Heart left ventricle (tissue), 13 donors: ENCODE data around the gene CACNA1S.

Source experiments
- POLR2A ChIP-seq, 2 donors: fragments of 450-650 bp; IDR thresholded peaks; one replicate each; pipeline ENCODE4 v1.6.1; 2017; ENCODE audit warnings: antibody characterized with exemption in 2 of 2, mild to moderate bottlenecking in 2 of 2, moderate library complexity in 2 of 2
- TF ChIP-seq, protein P1 (sequence below), 12 donors: fragments of 200-600 bp; sonication (generic) in 4 of 12; IDR thresholded peaks; one replicate each; pipeline versions ENCODE4 v1.5.0 to v1.8.0; 2018 to 2022; ENCODE audit warnings: antibody characterized with exemption in 12 of 12, mild to moderate bottlenecking in 5 of 12
- donor health status: ischemic (EF 13 %, LVEDD 7.1; RV severe dilation, severe dysfunction).
- donor health status: DM: no; HTN: yes; CAD: no.
- donor health status: DM: no; HTN: no; CAD: no.
- donor health status: ischemic (EF 25% LVEDD 6.9; RV normal size, moderate dysfunction).
- donor health status: ischemic (EF 25% LVEDD 5.7; RV mildly dilated, moderate dysfunction).
- donor health status: ischemic (EF 35%, LVEDD 5.7; RV mildly dilated, moderate dysfunction).
- donor health status: nonischemic (EF 11% LVEDD 7.7; RV severe dilation, severe dysfunction).
- donor health status: DM: yes; HTN: yes; CAD: no.
- donor health status: PGD.
- donor health status: ischemic (EF 29% LVEDD 5.4; RV normal size, mild dysfunction).
- donor health status: nonischemic (EF 23%, LVEDD 6.1; RV moderate dilation, normal function).

DNA sequence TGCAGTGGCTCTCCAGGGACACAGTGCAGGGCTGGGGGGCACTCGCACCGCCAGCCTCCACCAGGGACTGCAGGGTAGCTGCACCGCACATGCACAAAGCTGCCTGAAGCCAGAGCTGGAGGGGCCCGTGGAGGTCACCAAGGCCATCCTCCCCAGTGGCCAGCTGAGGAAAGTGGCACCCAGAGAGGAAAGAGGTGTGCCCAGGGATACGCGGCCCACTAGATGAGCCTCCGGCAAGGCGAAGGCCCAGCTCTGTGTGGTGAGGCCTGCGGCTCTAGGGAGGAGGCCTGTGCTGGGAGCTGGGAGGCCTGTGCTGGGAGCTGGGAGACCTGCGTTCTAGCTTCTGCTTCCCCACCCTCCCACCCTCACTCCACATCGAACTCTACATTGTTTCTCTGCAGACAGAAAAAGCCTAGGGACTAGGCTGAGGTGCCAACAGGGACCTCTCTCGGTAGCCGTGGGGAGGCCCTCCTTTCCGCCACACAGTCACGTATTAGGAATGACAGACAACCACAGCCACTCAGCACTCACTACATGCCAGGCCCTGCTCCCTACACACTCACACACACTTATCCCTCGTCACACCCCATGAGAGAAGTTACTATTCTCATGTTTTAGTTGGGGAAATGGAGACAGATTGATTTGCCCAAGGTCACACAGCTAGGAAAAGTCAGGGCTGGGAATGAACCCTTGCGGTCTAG, 15.7 kb upstream of the CACNA1S start:
- TF ChIP-seq, protein P1, sequence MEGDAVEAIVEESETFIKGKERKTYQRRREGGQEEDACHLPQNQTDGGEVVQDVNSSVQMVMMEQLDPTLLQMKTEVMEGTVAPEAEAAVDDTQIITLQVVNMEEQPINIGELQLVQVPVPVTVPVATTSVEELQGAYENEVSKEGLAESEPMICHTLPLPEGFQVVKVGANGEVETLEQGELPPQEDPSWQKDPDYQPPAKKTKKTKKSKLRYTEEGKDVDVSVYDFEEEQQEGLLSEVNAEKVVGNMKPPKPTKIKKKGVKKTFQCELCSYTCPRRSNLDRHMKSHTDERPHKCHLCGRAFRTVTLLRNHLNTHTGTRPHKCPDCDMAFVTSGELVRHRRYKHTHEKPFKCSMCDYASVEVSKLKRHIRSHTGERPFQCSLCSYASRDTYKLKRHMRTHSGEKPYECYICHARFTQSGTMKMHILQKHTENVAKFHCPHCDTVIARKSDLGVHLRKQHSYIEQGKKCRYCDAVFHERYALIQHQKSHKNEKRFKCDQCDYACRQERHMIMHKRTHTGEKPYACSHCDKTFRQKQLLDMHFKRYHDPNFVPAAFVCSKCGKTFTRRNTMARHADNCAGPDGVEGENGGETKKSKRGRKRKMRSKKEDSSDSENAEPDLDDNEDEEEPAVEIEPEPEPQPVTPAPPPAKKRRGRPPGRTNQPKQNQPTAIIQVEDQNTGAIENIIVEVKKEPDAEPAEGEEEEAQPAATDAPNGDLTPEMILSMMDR (IDR thresholded peaks at IDR 0.05): no peak
- TF ChIP-seq POLR2A (IDR thresholded peaks at IDR 0.05): no peak
